GM21737 (cell line): ENCODE data around the gene TFPT.

Experiments
- ATAC-seq: cut with Tn5 transposase; IDR thresholded peaks from one replicate; pipeline ENCODE4 v1.9.1; 2021; ENCODE audit warnings: mild to moderate bottlenecking, moderate library complexity; ENCODE audit not compliant: unreplicated experiment

TFPT gene

DNA sequence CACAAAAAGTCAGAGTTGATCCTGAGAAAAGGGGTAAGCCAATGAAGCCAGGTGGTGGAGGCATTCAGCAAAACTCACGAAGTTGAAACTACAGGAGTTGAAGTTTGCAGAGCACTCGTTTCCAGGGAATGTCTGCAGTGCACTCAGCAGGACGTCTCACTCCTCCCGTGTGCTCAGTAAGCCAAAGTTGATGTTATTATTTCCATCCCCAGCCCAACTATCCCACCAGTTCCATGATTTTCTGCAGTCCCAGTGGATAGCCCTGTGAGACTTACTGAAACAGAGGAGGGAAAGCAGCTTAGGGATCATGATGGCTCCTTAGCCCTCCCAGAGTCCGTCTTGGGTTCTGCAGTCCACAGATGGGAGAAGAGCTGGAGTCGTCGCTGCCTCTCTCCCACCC, 34.4 kb downstream of the TFPT start, which contains the start of gene TARM1:
Gene TARM1, minus strand, starts transcription at position 334 of the 400 bp plus-strand sequence. Its CDS starts 25 bp downstream, at position 309.
- ATAC-seq, result no peak

GRCh38 chr19:54077334-54077733, 38.1 kb downstream of the TFPT start:
- ATAC-seq, result no peak

- no peak for ATAC-seq
Observed at GRCh38 chr19:54074851-54075250, 40.6 kb downstream of the TFPT start.

DNA sequence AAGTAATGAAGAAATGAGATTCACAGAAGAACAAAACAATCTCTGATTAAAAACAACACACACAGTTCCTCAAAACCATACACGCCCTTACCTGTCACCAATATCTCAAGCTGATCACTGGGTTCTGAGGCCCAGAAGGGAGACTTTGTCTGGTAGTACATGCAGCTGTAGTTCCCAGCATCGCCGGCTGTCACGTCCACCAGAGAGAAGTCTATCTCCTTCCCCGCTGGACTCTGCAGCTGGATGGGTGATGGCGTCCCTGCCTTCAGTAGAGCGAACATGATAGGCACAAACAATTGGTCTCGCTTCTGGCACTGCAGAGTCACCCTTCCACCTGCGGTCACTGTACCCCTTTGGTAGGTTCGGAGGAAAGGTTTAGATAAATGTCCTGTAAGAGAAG, 41.6 kb downstream of the TFPT start:
- ATAC-seq, result no peak

DNA sequence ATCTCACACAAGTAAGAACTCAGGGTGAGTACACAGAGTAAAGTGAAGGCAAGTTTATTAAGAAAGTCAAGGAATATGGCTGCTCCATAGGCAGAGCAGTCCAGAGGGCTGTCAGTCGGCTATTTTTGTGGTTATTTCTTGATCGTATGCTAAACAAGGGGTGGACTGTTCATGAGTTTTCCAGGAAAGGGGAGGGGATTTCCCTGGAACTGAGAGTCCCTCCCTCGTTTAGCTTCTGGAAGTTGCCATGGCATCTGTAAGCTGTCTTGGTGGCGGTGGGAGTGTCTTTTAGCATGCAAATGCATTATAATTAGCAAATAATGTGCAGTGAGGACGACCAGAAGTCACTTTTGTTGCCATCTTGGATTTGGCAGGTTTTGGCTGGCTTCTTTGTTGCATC, 46.0 kb downstream of the TFPT start:
- ATAC-seq, result no peak

- ATAC-seq, result no peak
Observed at GRCh38 chr19:54063350-54064116, 51.9 kb downstream of the TFPT start, which contains the start of gene VSTM1. VSTM1 (minus strand) TSS chr19:54063897; CDS start chr19:54063777, 120 bp downstream.

- no peak for ATAC-seq
Observed at GRCh38 chr19:54062643-54063042, 52.8 kb downstream of the TFPT start.
